8988T (cell line): ENCODE measurements around the gene ARL6IP5.

Experiments used
- DNase-seq: peaks from one replicate; pipeline ENCODE4 v3.0.0; 2011

ARL6IP5 gene

GRCh38 chr3:69087030-69087791 is 2.5 kb downstream of the ARL6IP5 start:
- DNase-seq: no peak

DNA sequence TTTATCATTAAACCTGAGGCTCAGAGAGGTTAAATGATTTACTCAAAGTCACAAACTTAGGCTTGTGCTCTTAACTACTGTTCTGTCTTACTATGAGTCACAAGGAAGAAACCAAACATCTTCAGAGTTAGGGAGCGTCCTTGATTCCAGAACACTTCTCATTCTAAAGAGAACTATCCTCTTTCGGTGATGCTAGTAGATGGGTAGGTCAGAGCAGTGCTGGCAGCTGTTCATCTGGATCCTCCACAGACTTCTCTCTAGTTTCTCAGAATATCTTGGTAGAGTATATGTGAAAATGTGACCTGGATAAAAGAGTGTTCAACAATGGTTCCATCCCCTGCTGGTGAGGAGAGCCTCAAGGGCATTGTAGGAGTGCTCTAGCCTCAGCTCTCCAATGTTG is 3.3 kb downstream of the ARL6IP5 start:
- DNase-seq: no peak

- no peak for DNase-seq
Measured at GRCh38 chr3:69090021-69090420, 5.3 kb downstream of the ARL6IP5 start.

DNA sequence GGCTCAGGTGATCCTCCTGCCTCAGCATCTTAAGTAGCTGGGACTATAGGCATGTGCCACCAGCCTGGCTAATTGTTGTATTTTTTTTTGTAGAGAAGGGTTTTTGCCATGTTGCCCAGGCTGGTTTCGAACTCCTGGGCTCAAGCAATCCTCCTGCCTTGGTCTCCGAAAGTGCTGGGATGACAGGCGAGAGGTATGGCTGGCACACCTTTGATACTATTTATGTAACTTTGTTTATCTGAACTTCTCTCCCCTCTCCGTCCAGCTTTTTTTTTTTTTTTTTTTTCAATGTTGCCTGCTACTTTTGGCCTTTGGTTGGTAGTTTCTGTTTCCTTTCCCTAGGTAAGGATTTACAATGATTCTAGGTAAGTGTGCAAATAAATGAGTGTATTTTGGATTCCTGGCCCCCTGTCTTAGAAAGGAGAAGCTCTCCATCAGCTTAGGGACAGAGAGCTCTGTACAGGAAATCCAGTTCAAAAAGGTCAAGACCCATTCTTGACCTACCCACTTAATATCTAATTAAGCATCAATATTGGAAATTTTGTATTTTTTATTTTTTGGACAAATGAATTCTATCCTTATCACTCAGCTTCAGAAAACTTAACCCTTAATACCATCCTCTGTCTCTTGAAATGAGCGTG is 6.8 kb downstream of the ARL6IP5 start:
- DNase-seq: no peak

- DNase-seq: no peak
Measured at GRCh38 chr3:69092030-69092516, 7.3 kb downstream of the ARL6IP5 start.

GRCh38 chr3:69094467-69095205 is 9.9 kb downstream of the ARL6IP5 start:
- DNase-seq: no peak

- DNase-seq: no peak
Measured at GRCh38 chr3:69095636-69096035, 10.9 kb downstream of the ARL6IP5 start.

GRCh38 chr3:69096299-69096698 is 11.6 kb downstream of the ARL6IP5 start:
- no peak for DNase-seq

- DNase-seq: no peak
Measured at GRCh38 chr3:69097407-69098086, 12.8 kb downstream of the ARL6IP5 start.

GRCh38 chr3:69099576-69099975 is 14.8 kb downstream of the ARL6IP5 start:
- DNase-seq: no peak

GRCh38 chr3:69102384-69102783 is 17.6 kb downstream of the ARL6IP5 start:
- no peak for DNase-seq

GRCh38 chr3:69103123-69103522 is 18.4 kb downstream of the ARL6IP5 start:
- no peak for DNase-seq

DNA sequence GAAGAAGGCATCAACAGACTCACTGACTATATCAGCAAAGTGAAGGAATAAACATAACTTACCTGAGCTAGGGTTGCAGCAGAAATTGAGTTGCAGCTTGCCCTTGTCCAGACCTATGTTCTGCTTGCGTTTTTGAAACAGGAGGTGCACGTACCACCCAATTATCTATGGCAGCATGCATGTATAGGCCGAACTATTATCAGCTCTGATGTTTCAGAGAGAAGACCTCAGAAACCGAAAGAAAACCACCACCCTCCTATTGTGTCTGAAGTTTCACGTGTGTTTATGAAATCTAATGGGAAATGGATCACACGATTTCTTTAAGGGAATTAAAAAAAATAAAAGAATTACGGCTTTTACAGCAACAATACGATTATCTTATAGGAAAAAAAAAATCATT is 19.8 kb downstream of the ARL6IP5 start:
- DNase-seq: no peak

GRCh38 chr3:69105320-69105719 is 20.6 kb downstream of the ARL6IP5 start:
- no peak for DNase-seq

DNA sequence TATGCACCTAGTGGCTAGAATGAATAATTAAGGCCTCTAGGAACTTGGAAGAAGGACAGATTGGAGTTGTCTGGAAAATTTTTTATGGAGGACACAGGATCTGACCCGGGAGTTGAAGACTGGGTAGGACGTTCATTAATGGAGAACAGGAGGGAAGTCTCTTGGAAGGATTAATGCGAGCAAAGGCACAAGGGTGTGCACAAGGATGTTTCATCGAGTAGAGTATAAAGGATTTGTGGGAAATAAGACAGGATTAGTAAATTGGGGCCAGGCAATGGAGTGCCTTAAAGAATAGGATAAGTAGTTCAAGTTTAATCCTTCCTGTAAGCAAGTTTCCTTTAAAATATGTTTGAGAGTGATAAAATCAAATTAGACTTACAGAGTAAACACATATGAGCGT is 23.1 kb downstream of the ARL6IP5 start:
- no peak for DNase-seq

DNA sequence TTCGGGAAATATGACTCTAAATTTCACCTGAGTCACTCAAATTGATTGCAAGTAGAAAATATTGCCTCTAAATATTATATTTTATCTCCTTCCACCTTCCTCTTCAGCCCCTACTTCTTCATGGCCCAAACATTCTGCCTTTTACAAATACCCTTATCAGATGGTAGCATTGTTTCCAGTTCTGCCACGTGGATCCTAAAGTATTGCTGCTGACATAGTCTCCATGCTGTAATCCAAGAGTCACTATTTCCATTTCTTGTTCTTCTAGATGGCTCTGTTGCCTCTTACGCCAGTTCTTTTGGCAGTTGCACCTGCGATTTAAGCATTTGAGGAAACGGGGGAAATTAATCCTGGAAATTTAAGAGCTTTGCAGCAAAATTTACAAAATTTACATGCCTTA is 24.1 kb downstream of the ARL6IP5 start:
- no peak for DNase-seq

DNA sequence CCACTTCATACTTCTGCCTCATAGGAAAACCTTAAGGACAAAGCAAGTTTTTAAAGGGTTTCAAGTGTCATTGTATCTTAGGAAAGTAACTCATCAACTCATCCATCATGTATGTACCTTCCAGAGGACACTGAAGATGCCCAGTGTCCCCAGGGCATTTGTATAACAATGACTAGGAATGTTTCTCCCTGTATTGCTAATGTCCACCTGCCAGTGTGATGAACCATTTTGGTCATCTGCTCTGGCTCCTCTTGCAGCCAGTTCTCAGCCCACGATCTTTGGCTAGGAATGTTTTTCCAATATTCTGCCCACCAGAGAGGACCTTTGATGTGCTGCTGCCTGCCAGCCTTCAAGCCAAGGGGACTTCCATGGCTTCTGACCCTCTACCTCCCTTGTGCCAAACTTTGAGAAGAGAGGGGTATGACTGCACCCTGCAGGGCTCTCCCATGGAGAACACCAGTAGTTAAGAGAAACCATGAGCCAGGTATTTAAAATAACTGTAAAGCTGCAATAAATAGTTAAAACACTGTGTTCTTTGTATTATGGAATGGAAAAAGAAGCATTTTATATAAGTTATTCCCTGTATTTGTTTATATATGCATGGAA is 26.3 kb downstream of the ARL6IP5 start:
- no peak for DNase-seq

GRCh38 chr3:69113536-69113935 is 28.8 kb downstream of the ARL6IP5 start:
- DNase-seq: no peak

GRCh38 chr3:69115731-69116130 is 31.0 kb downstream of the ARL6IP5 start:
- DNase-seq: no peak

- no peak for DNase-seq
Measured at GRCh38 chr3:69116162-69116561, 31.4 kb downstream of the ARL6IP5 start.

GRCh38 chr3:69116897-69117296 is 32.2 kb downstream of the ARL6IP5 start:
- no peak for DNase-seq

DNA sequence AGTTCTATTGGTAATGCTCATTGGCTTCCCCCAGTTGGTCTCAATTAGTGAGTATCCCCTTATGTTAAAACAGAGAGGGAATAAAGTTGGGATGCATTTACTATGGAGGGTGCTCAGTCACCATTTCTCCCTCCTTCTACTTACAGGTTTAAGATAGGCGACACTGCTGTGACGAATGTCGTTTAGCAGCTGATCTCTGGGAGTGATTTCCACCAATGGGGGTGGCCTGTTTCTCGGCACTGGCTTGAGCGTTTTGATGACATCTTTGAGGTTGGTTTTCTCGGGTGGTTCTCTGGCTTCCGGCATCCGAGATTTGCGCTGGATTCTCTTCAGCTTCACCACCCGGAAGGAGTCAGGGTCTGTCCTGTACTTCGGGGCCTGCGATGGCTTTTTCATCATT is 33.8 kb downstream of the ARL6IP5 start:
- no peak for DNase-seq

DNA sequence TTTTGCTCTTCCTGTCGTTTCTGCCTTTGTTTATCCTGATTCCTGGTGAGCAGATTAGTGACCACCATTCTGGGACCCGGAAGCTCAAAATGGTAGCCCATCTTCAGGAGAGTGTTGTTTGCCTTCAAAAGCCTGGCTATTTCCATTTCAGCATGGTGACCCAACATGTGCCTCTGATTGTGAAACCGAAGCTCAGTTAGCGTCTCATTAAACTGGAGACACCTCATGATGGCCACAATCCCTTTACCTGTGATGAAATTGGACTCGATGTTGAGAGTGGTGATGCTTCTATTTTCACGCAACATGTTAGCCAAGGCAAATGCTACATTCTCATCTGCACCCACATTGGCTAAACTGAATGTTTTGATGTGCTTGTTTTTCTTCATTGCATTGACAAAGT is 34.4 kb downstream of the ARL6IP5 start:
- no peak for DNase-seq
